ENCODE data around the gene EXOC6B.

- no peak for TF ChIP-seq CTCF (IDR thresholded peaks at IDR 0.05)
- TF ChIP-seq POLR2A (IDR thresholded peaks at IDR 0.05): no peak
- no peak for TF ChIP-seq POLR2AphosphoS5 (IDR thresholded peaks at IDR 0.05)
Observed at GRCh38 chr2:72127401-72128058, 698.3 kb downstream of the EXOC6B start.
